ENCODE data around the gene DPP10.

DNA sequence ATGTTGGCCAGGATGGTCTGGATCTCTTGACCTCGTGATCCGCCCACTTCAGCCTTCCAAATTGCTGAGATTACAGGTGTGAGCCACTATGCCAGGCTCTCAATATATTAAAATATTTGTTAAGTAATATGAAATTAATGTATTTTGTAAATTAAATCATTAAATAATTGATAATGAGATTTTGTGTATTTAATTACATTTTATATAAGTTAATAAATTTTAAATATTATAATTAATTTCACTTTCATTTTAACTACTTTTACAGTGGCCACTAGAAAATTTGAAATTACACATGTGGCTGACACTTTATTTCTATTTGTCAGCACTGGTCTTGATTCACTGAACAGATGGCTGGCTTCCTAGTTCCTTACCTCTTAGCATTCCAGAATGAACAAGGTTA is 102.6 kb downstream of the DPP10 start:
- TF ChIP-seq CTCF (tag by site-specific recombination; IDR thresholded peaks at IDR 0.05) (no peak), ZNF335 (tag by site-specific recombination; conservative IDR thresholded peaks at IDR 0.05) (no peak), ZNF24 (tag by site-specific recombination; IDR thresholded peaks at IDR 0.05) (no peak)
